ENCODE data around the gene CTSF.
"Not testable (repeated sequence)": the region's sequence is repeated elsewhere in the genome, so short reads cannot be mapped to it uniquely, and the experiment has no call there.

The CTSF gene

DNA sequence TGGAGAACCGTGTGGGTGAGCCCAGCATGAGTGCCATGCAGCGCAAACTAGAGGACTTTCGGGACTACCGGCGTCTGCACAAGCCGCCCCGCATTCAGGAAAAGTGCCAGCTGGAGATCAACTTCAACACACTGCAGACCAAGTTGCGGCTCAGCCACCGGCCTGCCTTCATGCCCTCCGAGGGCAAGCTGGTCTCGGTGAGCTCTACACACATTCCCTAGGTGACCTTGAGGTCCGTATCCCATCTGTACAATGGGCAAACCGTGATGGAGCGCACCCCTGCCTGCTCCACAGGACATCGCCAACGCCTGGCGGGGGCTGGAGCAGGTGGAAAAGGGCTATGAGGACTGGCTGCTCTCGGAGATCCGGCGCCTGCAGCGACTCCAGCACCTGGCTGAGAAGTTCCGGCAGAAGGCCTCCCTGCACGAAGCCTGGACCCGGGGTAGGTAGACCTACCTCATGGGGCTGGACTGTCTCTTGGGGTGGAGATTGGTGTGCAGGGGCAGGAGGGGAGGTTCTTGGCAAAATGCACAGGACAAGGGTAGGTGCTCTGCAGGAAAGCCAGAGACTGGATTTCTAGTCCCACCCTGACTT is 10.6 kb downstream of the CTSF start:
- no peak for DNase-seq

DNA sequence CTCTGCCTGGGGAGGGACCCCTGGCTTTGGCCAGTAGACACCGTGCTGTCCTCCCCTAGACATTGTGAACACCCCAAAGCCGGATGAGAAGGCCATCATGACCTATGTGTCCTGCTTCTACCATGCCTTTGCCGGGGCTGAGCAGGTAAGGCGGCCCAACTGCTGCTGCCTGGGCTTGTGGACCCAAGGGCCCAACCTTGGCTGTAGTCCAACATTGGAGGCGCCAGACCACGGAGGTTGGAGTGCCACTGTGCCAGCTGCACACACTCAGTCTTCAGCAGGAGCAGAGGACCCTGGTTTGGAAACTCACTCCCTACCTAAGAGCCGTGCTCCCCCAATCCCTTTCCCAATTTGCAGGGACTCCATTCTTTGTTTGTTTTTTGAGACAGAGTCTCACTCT is 12.3 kb downstream of the CTSF start:
- no peak for DNase-seq

GRCh38 chr11:66555416-66555815 is 13.0 kb downstream of the CTSF start:
- no peak for DNase-seq

DNA sequence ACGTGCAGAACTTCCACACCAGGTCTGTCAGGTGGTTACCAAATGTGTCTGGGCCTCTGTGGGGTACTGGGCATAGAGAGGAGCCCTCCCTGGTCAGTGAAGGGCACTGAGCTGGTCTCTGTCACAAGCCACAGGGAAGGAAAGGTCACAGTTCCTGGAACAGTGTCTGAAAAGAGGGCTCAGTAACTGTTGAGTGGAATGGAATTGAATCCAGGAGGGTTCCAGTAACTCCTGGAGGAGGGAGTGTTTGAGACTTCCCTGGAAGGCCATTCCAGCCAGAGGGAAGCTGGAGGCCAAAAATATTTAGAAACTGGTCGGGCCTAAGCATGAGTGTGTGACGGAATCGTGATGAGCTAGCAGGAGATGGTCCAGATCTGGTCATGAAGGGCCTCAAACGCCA is 13.8 kb downstream of the CTSF start:
- no peak for DNase-seq

DNA sequence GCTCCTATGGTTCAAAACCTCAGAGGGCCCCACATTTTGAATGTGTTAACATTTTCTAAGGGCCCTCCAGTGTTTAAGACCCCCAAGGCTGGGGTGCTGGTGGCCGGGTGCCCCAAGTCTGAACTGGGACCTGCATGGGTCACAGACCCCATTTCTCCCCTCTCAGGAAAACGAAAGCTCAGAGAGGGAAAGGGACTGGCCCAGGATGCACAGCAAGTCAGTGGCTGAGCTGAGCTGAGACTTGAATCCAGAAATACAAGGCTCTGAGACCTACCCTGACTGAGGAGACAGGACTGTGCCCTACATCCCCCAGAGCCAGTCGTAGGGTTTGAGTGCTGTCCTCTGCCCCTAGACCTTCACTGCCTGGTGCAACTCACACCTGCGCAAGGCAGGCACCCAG is 17.5 kb downstream of the CTSF start:
- no peak for DNase-seq

- DNase-seq: no peak
Measured at GRCh38 chr11:66549696-66550095, 18.7 kb downstream of the CTSF start.

DNA sequence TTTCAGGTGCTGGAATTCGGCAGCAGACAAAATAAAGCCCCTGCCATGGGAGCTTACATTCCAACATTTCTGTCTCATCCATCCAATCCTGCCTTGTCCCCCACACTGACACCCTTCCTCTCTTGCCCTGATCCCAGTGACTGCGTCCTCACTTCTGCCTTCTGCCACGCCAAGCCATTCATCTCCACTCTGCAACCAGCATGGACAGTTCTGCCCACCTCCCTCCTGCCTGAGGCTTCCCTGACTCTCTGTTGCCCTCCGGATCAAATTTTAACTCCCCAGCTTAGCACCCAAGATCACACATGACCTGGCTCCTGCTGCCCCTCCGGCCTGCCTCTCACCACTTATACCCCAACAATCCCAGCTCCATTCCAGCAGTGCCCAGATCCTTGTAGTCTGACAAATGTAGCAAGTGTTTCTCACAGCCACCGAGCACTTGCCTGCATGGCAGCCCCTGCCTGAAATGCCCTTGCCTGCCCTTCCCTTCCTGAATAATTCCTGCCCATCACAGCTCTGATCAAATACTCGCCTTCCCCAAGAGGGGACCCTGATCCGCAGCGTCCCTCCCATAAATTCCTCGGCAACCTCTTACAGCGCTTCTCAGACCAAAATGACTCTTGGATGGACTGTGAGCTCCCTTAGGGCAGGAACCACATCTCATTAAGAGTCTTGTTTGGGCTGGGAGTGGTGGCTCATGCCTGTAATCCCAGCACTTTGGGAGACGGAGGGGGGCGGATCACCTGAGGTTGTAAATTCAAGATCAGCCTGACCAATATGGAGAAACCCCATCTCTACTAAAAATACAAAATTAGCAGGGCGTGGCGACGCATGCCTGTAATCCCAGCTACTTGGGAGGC is 19.4 kb downstream of the CTSF start:
- DNase-seq: no peak

DNA sequence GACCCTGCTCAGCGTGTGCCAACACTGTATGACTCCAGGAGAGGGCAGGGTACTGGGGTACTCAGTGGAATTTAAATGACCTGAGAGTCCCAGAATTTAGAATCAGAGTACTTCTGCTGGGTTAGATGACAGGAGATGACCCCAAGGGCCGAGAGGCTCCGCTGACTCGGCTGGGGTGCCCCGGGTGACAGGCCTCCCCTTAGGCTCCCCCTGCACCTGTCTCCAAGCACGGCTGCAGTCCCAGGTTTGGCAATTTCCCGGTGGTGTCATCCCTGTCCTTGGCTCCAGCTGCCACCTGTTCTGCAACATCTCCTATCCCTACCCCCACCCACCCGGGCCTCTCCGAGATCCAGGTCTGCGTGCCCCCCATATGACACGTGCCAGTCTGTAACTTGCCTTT is 20.4 kb downstream of the CTSF start:
- no peak for DNase-seq

GRCh38 chr11:66547662-66548009 is 20.8 kb downstream of the CTSF start:
- DNase-seq: no peak

DNA sequence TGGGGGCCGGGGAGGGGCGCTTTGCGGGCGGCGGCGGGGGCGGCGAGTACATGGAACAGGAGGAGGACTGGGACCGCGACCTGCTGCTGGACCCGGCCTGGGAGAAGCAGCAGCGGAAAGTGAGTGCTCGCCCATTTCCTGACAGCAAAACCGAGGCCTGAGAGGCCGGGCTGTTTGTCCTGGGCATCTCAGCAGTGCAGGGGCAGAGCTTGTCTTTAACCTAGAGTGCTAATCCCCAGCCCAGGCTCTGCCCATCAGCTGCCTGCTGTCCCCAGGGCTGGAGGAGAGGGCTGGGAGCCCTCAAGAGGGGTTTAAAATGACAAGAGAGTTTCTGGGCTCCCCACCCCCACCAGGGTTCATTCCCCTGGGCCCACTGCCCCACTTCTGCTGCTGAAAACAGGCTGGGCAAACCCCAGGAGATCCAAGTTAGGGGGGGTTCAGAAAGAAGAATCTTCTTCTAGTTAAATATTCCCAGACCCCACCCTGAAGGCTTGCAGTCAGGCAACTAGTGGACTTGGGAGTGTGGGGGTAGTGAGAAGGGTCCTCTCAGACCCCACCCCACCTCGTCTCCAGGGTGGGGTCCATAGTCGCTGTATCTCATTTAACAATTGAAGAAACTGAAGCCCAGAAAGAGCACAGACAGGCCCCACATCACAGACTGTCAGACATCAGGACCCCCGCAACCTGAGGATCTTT is 21.3 kb downstream of the CTSF start:
- DNase-seq: no peak

- no peak for DNase-seq
Measured at GRCh38 chr11:66546368-66546965, 21.9 kb downstream of the CTSF start, which contains the start of gene ACTN3. ACTN3 (plus strand) TSS chr11:66546903; CDS start chr11:66546938, 35 bp downstream.

GRCh38 chr11:66545701-66546367 is 22.6 kb downstream of the CTSF start, which contains the start of gene ZDHHC24:
ZDHHC24 (minus strand) TSS chr11:66546048; CDS start chr11:66546003, 45 bp downstream.
- DNase-seq: peak; percentile 99

- not testable (repeated sequence) for DNase-seq
Measured at GRCh38 chr11:66544952-66545351, 23.5 kb downstream of the CTSF start.

- peak; percentile 28 for DNase-seq
Measured at GRCh38 chr11:66543263-66544107, 24.9 kb downstream of the CTSF start.

DNA sequence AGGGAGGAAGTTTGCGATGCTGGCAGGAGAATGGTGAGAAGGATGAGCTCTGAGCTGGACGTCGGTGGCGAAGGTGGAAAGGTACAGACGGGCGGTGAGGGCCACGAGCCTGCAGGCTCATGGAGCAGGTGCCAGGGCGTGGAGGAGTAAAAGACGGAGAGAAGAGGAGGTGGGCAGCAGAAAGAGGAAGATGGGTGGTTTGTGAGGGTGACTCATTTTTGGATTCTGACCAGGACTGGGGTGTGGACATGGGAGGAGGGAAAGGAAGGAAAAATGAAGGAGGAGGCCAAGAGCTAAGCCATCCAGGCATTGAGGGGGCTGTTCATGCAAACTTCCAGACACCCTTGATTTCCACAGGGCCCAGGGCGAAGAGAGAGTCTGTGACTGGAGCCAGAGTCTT is 26.0 kb downstream of the CTSF start:
- peak; percentile 30 for DNase-seq

- no peak for DNase-seq
Measured at GRCh38 chr11:66541892-66542291, 26.5 kb downstream of the CTSF start.

- DNase-seq: not testable (repeated sequence)
Measured at GRCh38 chr11:66540598-66540997, 27.8 kb downstream of the CTSF start.

- DNase-seq: no peak
Measured at GRCh38 chr11:66539870-66540213, 28.6 kb downstream of the CTSF start.

- DNase-seq: no peak
Measured at GRCh38 chr11:66539170-66539869, 29.1 kb downstream of the CTSF start.

DNA sequence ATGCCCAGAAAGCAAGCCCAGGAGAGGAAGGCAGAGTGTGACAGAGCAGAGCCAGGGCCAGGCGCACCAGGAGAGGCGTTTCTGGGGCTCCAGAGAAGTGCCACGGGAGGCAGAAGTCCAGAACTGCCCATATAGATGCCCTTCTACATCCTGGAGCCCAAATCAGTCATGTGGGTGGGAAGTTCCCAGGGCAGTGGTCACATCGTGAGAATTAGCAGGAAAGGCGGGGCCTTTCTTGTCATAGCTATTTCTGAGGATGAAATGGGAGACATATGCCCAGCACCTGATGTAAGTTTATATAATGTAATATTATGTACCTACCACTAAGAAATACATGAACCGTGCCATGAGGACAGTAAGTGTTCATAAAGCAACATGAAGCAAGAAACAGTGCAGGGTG is 35.6 kb downstream of the CTSF start:
- DNase-seq: no peak

GRCh38 chr11:66531841-66532240 is 36.6 kb downstream of the CTSF start:
- DNase-seq: no peak
